OCI-LY3 (cell line): ENCODE results near the gene ANKRD34B.

ENCODE experiments used
- H2AFZ ChIP-seq: fragments of 200-600, 300-600 bp; shearing (Covaris generic); 2 replicates; pipeline ENCODE4 v1.6.0; 2014; ENCODE audit warnings: antibody characterized with exemption, low read depth, low read length
- H3K27ac ChIP-seq: fragments of 200-600, 300-600 bp; sonication (generic); 2 replicates; pipeline ENCODE4 v1.5.1; 2014; ENCODE audit warnings: mild to moderate bottlenecking, low read length, moderate library complexity, mixed read lengths
- H3K27me3 ChIP-seq: fragments of 200-600, 300-600 bp; sonication (generic); 2 replicates; pipeline ENCODE4 v1.6.1; 2014; ENCODE audit warnings: low read depth, low read length, mixed read lengths
- H3K36me3 ChIP-seq: fragments of 200-600, 300-600 bp; sonication (generic); replicated peaks from 2 replicates; pipeline ENCODE3; 2014; ENCODE audit warnings: low read depth, low read length, mixed read lengths
- H3K4me1 ChIP-seq: fragments of 300-600, 200-600 bp; sonication (generic); 2 replicates; pipeline ENCODE4 v1.6.1; 2014; ENCODE audit warnings: low read length, mixed read lengths
- H3K4me2 ChIP-seq: fragments of 200-600, 300-600 bp; sonication (generic); 2 replicates; pipeline ENCODE4 v1.6.1; 2014; ENCODE audit warnings: low read length, mixed read lengths
- H3K4me3 ChIP-seq: fragments of 300-600, 200-600 bp; sonication (generic); 2 replicates; pipeline ENCODE4 v1.5.1; 2014; ENCODE audit warnings: antibody characterized with exemption, mild to moderate bottlenecking, low read length, moderate library complexity
- H3K79me2 ChIP-seq: fragments of 300-600, 200-600 bp; shearing (Covaris generic); 2 replicates; pipeline ENCODE4 v1.6.1; 2014; ENCODE audit warnings: mild to moderate bottlenecking, low read length, mixed read lengths
- H3K9ac ChIP-seq: fragments of 300-600, 200-600 bp; shearing (Covaris generic); 2 replicates; pipeline ENCODE4 v1.6.0; 2014; ENCODE audit warnings: mild to moderate bottlenecking, low read length, moderate library complexity
- H3K9me3 ChIP-seq: fragments of 200-600, 300-600 bp; shearing (Covaris generic); 2 replicates; pipeline ENCODE4 v1.6.1; 2014; ENCODE audit warnings: low read length, mixed read lengths; ENCODE audit not compliant: insufficient read depth
- H4K20me1 ChIP-seq: fragments of 200-600, 300-600 bp; sonication (generic); 2 replicates; pipeline ENCODE4 v1.6.1; 2016; ENCODE audit warnings: low read length, mixed read lengths; ENCODE audit not compliant: insufficient read depth
- CTCF ChIP-seq: fragments of 200-600, 300-600 bp; sonication (generic); IDR thresholded peaks from 2 replicates; pipeline ENCODE4 v1.5.1; 2014; ENCODE audit warnings: antibody characterized with exemption, low read length, low read depth
- EZH2phosphoT487 ChIP-seq: fragments of 200-600 bp; shearing (Covaris generic); IDR thresholded peaks from 2 replicates; pipeline ENCODE4 v1.6.1; 2018; ENCODE audit warnings: antibody characterized with exemption, mixed run types, low read depth

Gene ANKRD34B

DNA sequence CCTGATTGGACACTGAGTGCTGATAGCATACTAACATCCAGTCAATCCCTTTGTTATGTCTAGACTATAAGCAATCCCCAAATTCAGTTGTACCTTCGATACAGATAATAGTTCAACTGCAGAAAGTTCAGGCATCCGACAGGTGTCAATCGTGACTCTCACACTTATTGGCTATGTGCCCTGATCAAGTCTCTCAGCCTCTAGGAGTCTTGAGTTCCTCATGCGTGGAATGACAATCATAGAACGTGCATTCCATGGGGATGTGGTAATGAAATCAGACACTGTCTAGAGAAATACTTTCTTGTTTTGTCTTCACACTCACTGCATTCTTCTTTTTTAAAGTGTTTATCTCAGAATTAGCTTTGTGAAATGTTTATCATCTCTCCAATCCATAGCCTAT, 4.8 kb downstream of the ANKRD34B start:
- Histone ChIP-seq H3K4me3 (no peak overlapping the region), H3K4me1 (no peaks in the 10 kb centered on the region), H3K79me2 (no peaks in the 10 kb centered on the region), H3K27ac (no peak overlapping the region), H3K27me3 (no peaks in the 10 kb centered on the region), H3K9ac (no peak overlapping the region), H2AFZ (no peak overlapping the region), H3K9me3 (no peaks in the 10 kb centered on the region), H3K4me2 (no peak overlapping the region), H4K20me1 (no peaks in the 10 kb centered on the region), H3K36me3 (no peaks in the 10 kb centered on the region)
- TF ChIP-seq CTCF (no peak), EZH2phosphoT487 (no peak)

DNA sequence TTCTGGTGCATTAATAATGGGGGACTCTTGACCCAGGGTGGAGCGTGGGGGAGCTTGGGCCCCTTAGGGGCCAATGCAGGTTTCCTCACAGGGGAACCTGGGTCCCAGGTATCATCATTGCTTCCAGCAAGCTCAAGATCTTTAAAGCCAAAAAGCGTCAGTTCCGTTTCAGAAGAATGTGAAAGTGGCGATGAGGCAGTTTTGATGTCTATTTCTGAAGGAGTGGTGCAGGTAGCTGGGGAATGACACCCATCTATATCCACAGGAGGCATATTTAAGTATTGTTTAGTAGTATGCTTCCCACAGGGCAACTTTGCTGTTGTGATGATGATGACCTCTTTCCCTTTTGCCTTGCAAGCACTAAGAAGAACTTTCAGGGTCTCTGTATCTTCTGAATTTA, 10.8 kb downstream of the ANKRD34B start:
- H3K4me2 ChIP-seq, result no peak overlapping the region

GRCh38 chr5:80555099-80555498, 15.0 kb downstream of the ANKRD34B start:
- no peak overlapping the region for H3K9ac ChIP-seq
- TF ChIP-seq CTCF (no peak), EZH2phosphoT487 (no peak)
- H3K27me3 ChIP-seq, result peaks cover 4% of the 10 kb centered on the region; the same call in 1 of the 2 replicates
- H3K4me3 ChIP-seq, result no peak overlapping the region
- H3K27ac ChIP-seq, result no peak overlapping the region
- H3K79me2 ChIP-seq, result no peaks in the 10 kb centered on the region
- H3K9me3 ChIP-seq, result no peaks in the 10 kb centered on the region
- no peak overlapping the region for H2AFZ ChIP-seq
- no peak overlapping the region for H3K4me2 ChIP-seq
- H4K20me1 ChIP-seq, result no peaks in the 10 kb centered on the region
- no peaks in the 10 kb centered on the region for H3K4me1 ChIP-seq
- H3K36me3 ChIP-seq, result no peaks in the 10 kb centered on the region

More for the DNA sequence above, 10.8 kb downstream of the ANKRD34B start:
- Histone ChIP-seq H2AFZ (no peak overlapping the region), H3K9ac (no peak overlapping the region), H3K36me3 (no peaks in the 10 kb centered on the region), H3K27ac (no peak overlapping the region), H3K4me3 (no peak overlapping the region), H3K4me1 (no peaks in the 10 kb centered on the region), H3K9me3 (no peaks in the 10 kb centered on the region), H4K20me1 (no peaks in the 10 kb centered on the region), H3K27me3 (peaks cover 4% of the 10 kb centered on the region; the same call in 1 of the 2 replicates), H3K79me2 (no peaks in the 10 kb centered on the region)
- TF ChIP-seq EZH2phosphoT487 (no peak), CTCF (no peak)

DNA sequence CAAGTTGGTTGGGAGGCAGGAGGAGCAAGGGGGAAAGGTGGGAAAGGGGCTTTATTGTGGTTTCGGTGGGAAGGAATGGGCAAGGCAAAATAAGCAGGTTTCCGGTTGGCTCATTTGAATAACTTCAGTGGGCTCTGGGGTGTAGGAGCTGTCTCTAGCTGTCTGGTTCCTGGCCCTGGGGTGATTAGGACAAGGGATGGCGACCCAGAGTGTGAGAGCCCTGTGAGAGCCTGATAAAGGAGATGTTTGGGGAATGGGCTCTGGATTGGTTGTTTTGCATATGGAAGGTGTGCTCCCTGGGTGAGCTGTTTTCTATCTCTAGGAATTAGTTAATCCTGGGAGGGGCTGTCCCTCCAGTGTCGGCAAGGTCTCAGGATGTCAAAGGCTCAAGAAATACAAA, 15.4 kb downstream of the ANKRD34B start:
- Histone ChIP-seq H3K27me3 (peaks cover 4% of the 10 kb centered on the region; the same call in 1 of the 2 replicates), H3K4me3 (no peak overlapping the region), H3K36me3 (no peaks in the 10 kb centered on the region), H3K79me2 (no peaks in the 10 kb centered on the region), H3K9ac (no peak overlapping the region), H3K9me3 (no peaks in the 10 kb centered on the region), H2AFZ (no peak overlapping the region), H3K4me2 (no peak overlapping the region), H3K4me1 (no peaks in the 10 kb centered on the region), H4K20me1 (no peaks in the 10 kb centered on the region), H3K27ac (no peak overlapping the region)
- TF ChIP-seq CTCF, result no peak
- no peak for TF ChIP-seq EZH2phosphoT487
